ENCODE results near the gene APPL2. TPM values are rescaled to one million over a fixed set of nuclear protein-coding genes. Genes with fewer than 3 reads are reported as not detected.

The APPL2 gene
- total RNA-seq, 3 donors from 2014 or later = 110 to 226 (median 138) TPM

GRCh38 chr12:105167346-105167745, 68.6 kb downstream of the APPL2 start:
- TF ChIP-seq, protein P1, sequence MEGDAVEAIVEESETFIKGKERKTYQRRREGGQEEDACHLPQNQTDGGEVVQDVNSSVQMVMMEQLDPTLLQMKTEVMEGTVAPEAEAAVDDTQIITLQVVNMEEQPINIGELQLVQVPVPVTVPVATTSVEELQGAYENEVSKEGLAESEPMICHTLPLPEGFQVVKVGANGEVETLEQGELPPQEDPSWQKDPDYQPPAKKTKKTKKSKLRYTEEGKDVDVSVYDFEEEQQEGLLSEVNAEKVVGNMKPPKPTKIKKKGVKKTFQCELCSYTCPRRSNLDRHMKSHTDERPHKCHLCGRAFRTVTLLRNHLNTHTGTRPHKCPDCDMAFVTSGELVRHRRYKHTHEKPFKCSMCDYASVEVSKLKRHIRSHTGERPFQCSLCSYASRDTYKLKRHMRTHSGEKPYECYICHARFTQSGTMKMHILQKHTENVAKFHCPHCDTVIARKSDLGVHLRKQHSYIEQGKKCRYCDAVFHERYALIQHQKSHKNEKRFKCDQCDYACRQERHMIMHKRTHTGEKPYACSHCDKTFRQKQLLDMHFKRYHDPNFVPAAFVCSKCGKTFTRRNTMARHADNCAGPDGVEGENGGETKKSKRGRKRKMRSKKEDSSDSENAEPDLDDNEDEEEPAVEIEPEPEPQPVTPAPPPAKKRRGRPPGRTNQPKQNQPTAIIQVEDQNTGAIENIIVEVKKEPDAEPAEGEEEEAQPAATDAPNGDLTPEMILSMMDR (IDR thresholded peaks at IDR 0.05) = no peak
- intact Hi-C loops (cut with DNase I, micrococcal nuclease) = no loop called here
- Histone ChIP-seq H3K9me3 (no peaks in the 10 kb centered on the region), H3K4me1 (ENCODE audit: low read depth) (no peaks in the 10 kb centered on the region), H3K36me3 (ENCODE audit: low read depth) (no peaks in the 10 kb centered on the region), H3K4me3 (no peak overlapping the region)
- no peak for ATAC-seq
- DNase-seq = no peak

DNA sequence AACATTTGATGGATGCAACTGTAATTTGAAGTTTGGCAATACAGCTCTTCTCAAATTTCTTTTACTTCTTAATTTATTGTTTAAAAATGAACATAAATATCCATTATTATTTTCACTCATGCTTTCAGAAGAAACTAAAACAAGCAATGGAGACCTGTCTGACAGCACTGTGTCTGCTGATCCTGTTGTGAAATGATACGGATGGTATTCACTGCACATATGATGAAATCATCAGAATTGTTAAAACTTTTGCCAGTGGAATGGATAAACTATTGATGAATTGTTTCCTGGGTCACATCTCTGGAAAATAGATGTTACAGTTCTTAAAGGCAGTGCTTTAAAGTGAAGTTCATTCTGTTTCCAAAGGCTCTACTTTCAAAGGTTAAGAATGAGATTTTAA, 69.2 kb downstream of the APPL2 start:
- intact Hi-C loops (cut with DNase I, micrococcal nuclease) = no loop called here
- DNase-seq = no peak
- no peak for ATAC-seq
- no peaks in the 10 kb centered on the region for H3K4me1 ChIP-seq (ENCODE audit: low read depth)
- H3K4me3 ChIP-seq = no peak overlapping the region
- no peaks in the 10 kb centered on the region for H3K9me3 ChIP-seq
- TF ChIP-seq, protein P1 (IDR thresholded peaks at IDR 0.05) = no peak
- no peaks in the 10 kb centered on the region for H3K36me3 ChIP-seq (ENCODE audit: low read depth)

DNA sequence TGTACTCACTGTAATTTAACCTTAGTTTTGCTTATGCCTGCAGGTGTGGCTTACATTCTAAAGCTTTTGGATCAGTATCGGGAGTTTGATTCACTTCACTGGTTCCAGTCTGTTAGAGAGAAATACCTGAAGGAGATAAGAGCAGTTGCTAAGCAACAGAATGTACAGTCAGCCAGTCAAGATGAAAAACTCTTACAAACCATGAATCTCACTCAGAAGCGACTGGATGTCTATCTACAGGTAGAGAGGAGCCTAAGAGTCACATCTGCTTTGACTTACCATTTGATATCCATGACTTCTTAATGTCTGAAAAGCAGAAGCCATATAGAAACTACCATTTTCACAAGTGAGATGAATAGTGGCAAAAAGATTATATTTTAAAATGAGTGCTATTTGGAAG, 71.9 kb downstream of the APPL2 start:
- TF ChIP-seq, protein P1 (IDR thresholded peaks at IDR 0.05) = no peak
- H3K36me3 ChIP-seq (ENCODE audit: low read depth) = no peaks in the 10 kb centered on the region
- no peak overlapping the region for H3K4me3 ChIP-seq

DNA sequence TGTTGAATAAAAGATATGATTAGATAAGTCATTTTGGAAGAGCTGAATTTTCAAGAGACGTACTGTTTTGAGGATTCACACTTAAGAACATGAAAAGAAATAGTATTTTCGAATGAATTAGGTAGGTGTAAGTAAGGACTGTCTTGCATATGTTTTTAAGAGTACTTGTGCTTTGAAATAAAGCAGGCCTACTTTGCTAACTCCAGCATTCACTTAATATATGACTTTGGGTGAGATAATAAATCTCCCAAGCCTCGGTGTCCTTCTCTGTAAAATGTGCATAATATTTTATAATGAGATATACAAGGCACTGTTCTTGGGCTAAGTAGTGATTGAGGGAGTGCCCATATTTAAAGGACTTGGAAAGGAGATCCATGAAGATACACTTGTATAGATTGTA, 73.8 kb downstream of the APPL2 start:
- intact Hi-C loops (cut with DNase I, micrococcal nuclease) = no loop called here
- no peaks in the 10 kb centered on the region for H3K4me1 ChIP-seq (ENCODE audit: low read depth)
- H3K36me3 ChIP-seq (ENCODE audit: low read depth) = no peaks in the 10 kb centered on the region

More for the DNA sequence above, 71.9 kb downstream of the APPL2 start:
- Histone ChIP-seq H3K9me3 (no peaks in the 10 kb centered on the region), H3K4me1 (ENCODE audit: low read depth) (no peaks in the 10 kb centered on the region)
- intact Hi-C loops (cut with DNase I, micrococcal nuclease) = no loop called here
- DNase-seq (no peak), ATAC-seq (no peak)

DNA sequence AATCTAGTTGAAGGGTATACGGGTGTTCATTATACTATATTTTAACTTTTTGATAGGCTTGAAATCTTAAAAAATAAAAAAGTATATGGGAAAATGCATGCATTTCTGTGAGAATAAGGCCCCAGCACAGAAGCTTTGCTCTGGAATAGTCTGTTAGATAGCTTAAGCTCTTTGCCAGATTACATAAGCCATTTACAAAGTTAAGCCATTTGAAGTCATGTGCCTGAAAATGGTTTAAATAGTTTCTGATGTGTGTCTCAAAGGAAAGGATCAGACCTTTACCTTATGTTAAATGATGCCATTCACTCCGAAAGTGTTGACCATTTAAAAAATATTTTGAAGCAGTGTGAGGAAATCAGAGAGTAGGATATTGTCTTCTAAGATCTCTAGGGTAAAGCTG, 77.1 kb downstream of the APPL2 start:
- DNase-seq (no peak), ATAC-seq (no peak)
- H3K9me3 ChIP-seq = no peaks in the 10 kb centered on the region
- no peaks in the 10 kb centered on the region for H3K4me1 ChIP-seq (ENCODE audit: low read depth)
- H3K4me3 ChIP-seq = no peak overlapping the region
- intact Hi-C loops (cut with DNase I, micrococcal nuclease) = no loop called here
- TF ChIP-seq, protein P1 (IDR thresholded peaks at IDR 0.05) = no peak
- H3K36me3 ChIP-seq (ENCODE audit: low read depth) = no peaks in the 10 kb centered on the region

More for the DNA sequence above, 73.8 kb downstream of the APPL2 start:
- H3K9me3 ChIP-seq = no peaks in the 10 kb centered on the region
- TF ChIP-seq, protein P1 (IDR thresholded peaks at IDR 0.05) = no peak
- H3K4me3 ChIP-seq = no peak overlapping the region
- ATAC-seq (no peak), DNase-seq (no peak)

DNA sequence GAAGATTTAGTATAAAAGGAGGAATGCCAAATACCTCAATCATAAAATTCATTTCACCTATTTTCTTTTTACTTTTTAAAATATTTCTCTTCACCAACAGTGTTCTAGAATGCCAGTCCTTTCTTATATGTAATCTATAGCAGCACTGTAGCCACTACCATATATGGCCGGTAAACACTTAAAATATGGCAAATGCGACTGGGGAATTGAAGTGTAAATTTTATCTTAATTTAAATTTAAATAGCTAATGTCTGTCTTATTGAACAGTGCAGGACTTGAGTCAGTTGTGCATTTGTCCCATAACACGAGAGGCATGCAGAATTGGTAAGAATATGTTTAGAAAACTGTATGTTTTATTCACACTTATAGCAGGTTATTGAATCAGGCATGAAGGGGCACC, 78.4 kb downstream of the APPL2 start:
- Histone ChIP-seq H3K36me3 (ENCODE audit: low read depth) (no peaks in the 10 kb centered on the region), H3K9me3 (no peaks in the 10 kb centered on the region), H3K4me1 (ENCODE audit: low read depth) (no peaks in the 10 kb centered on the region), H3K4me3 (no peak overlapping the region)
- intact Hi-C loops (cut with DNase I, micrococcal nuclease) = no loop called here
- no peak for DNase-seq
- no peak for ATAC-seq
- TF ChIP-seq, protein P1 (IDR thresholded peaks at IDR 0.05) = no peak

Measured in mucosa of descending colon (tissue), 3 donors.